Non-pigmented ciliary epithelial cell (primary cell): ENCODE results near the gene CENPB.

Experiments
- DNase-seq: peaks from one replicate; pipeline ENCODE4 v3.0.0-alpha.2; 2010; ENCODE audit warnings: low read depth

Gene CENPB

DNA sequence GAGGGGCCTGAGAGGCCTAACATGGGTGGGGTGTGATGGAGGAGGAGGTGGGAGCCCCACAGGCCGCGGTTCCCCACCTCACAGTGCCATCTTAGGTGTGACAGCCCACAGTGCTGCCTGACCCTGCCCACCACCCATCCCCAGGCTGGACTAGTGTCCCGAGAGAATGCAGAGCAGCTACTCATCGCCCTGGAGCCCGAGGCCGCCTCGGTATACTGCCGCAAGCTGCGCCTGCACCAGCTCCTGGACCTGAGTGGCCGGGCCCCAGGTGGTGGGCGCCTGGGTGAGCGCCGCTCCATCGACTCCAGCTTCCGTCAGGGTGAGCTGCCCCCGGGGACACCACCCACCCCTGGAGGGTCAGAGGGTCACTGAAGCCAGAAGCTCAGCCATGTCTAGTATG is 38.5 kb downstream of the CENPB start:
- no peak for DNase-seq

DNA sequence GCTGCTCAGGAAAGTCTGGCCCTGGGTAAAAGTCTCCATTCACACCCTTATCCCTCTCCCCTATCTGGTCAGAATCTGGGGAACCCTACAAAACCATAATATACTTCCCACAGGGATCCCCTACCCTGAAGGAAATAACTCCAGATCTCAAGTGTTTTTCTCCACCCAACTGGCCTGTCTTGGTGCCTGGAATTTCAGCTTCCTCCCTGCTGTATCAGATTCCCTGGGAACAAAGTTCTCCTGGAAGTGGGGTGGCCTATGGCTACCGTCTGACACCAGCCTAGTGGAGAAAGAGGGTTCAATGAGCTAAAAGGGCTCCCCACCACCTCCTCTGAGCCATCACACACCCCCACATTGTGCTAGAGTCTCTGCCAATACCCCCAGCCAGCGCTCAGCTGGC is 39.1 kb downstream of the CENPB start:
- no peak for DNase-seq

DNA sequence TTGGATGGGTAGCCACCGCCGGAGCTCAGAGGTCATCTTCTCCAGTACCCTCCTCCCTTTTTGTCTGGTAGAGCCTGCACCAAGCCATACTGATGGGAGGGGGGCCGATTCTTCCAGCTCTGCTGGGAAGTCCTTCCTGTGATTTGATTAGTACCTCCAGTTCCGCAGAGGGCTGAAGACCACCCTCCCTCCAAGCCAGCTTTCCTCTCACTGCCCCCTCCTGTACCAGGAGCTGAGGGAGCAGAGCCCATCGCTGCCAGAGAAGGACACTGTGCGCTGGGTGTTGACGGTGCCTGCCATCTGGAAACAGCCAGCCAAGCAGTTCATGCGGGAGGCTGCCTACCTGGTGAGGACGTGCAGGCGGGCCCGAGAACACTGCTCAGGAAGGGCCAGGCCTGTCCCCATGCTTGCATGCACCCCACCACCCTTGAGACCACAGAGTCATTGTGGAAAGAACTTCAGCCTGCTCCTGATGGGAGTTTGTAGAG is 40.8 kb downstream of the CENPB start:
- no peak for DNase-seq

DNA sequence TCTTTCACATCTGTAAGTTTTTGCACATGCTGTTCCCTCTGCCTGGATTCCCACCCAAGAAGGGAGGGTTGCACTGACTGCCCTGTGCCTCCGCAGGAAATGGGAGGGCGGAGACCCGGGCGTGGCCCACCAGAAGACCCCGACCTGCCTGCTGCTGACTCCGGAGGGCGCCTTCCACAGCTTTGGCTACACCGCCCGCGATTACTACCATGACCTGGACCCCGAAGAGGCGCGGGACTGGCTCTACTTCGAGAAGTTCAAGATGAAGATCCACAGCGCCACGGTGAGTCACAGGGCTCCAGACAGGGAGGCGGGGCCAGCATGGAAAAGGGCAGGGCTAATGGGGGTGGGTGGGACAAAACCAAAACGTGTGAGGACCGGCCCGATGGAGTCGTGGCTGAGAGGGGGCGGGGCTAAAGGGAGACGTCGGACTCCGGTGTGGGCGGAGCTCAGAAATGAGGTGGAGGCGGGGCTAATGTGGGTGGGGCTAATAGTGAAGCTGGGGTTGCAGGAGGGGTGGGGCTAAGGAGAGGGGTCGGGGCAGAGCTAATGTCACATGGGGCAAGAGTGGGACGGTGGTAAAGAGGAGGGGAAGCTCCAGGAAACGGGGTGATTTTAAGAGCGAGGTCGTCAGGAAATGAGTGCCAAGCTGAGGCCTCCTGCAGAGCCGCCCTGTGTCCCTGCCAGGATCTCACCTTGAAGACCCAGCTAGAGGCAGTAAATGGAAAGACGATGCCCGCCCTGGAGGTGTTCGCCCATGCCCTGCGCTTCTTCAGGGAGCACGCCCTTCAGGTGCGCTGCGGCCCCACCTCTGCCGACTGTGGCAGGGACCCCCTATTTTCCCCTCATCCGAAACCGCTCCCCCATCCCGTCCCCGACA is 41.5 kb downstream of the CENPB start:
- no peak for DNase-seq

DNA sequence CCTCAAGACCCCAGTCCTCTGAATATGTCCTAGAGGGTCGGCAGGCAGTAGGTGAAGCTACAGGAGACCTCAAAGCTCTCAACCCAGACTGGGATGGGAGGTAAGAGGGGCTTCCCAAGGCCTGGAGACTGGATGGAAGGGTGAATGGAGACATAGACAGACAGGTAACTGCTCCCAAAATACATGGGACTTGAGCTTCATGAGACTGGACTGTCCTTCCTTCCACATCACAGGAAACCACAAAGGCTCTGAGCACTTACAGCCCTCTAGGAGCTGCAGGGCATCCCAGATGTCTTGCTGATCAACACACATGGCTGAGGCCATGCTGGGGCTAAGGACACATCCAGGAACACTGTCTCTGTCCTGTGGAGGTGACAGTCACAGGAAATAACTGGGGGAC is 42.5 kb downstream of the CENPB start:
- DNase-seq = no peak

DNA sequence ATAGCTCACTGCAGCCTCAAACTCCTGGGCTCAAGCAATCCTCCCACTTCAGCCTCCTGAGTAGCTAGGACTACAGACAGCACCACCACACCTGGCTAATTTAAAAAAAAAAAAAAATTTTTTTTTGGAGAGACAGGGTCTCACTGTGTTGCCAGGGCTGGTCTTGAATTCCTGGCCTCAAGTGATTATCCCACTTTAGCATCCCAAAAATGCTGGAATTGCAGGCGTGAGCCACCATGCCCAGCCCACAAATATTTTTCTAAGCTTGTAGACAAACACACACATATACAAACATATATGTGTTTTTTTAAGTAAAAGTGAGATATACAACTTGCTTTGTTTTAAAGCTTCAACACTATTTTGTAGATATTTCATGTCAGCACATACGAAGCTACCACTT is 43.3 kb downstream of the CENPB start:
- no peak for DNase-seq

DNA sequence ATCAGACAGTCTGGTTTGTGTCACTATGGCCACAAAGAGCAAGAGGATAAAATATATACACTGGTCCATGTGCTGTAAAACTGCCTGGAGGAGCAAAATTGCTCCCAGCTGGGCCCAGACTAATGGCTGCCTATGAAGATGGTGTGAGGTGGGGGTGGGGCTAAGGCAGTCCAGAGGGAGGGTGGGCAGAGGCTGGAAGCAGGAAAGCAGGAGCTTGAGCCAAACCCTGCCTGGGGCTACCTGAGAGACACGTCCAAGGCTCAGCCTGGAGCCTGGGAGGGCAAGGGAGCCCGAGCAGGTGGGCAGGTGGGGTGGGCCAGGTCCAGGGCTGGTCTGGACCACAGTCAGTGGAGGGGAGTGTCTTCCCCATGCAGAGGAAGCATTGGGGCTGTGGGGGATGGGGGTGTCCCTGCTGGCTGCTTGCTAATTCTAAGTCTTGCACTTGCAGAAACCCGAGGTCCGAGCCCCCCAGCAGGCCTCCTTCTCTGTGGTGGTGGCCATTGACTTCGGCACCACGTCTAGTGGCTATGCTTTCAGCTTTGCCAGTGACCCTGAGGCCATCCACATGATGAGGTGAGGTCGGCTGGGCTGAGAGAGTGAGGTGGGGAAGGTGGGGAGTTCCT is 44.6 kb downstream of the CENPB start:
- DNase-seq = no peak

DNA sequence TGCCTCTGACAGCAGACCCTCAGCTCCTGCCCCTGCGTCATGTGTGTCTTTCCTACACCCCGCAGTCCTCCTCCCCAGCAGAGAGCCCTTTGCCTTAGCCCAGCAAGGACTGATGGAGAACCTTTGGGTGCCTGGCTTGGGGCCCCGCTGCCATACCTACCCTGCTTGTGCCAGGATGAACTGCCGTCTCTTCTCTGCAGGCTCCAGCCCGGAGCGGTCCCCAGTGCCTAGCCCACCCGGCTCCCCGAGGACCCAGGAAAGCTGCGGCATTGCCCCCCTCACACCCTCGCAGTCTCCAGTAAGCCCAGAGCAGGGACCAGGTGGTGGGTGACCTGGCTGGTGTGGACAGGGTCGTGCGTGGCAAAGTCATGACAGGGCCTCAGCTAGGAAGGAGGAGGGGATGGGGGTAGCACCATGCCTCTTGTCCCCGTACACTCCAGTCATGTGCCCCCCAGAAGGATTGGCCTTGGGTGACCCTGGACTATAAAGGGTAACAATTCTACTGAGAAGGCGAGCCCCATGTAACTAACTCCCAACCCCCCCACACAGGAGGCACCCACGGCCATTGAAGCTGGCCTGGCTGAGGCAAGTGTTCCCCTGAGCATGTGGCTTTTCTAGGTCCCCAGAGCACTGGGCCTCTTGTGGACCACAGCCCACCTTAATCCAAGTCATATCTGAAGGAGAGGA is 45.8 kb downstream of the CENPB start:
- DNase-seq = no peak

DNA sequence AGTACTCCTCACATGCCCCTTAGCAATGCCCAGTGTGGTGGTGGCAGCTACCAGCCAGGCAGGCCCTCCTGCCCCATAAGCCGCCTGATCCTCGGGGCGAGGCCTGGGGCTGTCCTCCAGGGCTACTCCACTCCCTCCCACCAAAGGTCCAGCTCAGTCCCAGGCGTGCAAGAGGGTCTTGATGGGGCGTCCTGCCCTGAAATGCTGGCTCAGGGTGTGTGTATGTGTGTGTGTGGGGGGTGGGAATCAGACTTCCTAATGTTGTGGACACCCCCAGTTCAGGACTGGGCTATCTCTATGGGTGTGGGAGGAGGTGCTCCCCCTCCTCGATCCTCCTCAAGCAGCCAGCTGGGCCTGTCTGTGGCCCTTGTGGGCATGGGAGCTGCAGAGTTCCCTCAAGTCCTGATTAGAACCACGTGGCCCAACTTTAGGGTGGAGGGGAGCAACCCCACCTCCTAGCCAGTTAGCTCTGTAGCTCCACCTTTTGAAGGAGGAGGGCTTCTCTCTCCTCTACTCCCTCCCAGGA is 46.6 kb downstream of the CENPB start:
- DNase-seq = no peak

DNA sequence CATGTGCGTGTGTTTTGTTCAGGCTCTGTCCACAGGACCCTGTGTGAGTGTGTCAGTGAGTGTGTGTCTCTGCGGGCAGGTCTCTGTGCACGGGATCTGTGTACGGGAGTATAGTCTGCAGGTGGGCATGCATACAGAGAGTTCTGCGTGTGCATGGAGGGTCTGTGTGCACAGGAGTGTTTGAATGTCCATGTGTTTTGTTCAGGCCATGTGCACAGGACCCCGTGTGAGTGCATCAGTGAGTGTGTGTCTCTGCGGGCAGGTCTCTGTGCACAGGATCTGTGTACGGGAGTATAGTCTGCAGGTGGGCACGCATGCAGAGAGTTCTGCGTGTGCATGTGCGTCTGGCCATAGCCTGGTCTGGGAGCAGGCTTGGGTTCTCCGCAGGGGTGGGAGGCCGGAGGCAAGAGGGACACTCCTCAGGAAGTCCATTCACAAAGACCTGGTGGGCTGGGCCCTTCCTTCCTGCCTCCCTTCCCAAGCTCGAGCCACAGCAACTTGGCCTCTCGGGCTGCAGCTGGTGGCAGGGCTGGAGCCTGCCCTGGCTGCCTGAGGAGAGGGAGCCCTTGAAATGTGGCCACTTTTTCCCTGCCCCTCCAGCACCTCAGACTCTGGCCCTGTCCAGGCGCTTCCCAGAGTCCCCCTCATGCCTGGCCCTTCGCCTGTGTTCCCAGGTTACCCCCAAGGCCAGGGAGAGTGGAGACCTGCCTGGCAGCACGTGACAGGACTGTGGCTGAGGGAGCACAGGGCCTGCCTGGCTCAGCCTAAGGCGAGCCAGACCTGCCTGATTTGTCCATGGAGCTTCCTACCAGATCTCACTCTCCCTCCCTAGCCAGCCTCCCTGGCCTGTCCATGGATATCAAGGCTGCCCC is 47.2 kb downstream of the CENPB start:
- no peak for DNase-seq

DNA sequence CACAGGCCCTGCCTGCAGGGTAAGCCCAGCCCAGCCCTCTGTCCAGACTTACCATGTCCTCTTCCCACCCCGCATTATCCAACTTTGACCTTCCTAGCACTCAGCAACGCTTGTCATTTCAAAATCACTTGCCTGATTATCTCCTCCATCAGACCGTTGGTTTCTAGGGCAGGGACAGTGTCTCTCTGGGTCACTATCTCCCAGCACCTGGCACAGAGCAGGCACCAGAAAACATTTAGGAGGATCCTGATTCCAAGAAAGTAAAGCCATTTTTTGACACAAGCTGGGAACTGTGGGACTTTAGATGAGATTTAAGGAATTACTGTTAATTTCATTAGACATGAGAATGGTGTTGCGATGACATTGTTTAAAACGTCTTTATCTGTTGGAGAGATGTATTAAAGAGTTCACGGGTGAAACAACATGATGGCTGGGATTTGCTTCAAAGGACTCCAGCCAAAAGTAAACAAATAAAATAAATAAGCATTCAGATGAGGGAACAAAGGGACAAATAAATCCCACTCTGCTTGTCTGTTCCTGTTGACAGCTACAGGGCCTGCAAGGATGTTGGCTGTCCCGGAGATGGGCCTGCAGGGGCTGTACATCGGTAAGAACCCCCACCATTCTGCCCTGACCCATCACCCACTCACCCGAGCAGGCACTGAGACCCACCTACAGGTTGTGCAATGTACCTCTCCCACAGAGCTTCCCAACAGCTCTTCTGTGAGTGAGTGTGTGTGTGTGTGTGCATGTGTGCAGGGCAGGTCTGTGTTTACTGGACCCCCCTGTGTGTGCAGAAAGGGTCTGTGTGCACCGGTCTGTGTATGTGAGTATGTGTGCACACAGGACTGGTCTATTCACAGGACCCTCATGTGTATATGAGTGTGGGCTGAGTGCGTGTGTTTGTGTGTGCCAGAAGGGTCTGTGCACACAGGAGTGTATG is 48.2 kb downstream of the CENPB start:
- DNase-seq = no peak

DNA sequence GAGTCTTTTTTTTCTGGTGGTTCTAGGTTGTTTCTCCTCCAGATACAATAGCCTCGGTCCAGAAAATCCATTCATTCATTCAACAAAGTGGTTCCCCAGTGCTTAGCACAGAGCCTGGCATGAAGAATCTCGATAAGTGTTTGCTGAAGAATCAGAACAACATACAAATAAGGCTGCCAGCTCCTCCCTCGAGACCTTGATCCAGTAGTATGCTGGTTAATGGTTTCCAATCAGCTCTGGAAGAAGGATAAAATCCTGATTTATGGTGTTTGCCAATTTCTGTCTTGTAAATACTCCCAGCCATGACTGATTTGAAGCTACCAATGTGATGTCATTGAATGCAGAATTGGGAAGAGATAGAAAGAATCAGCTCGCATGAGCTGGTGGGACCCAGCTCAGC is 50.8 kb downstream of the CENPB start:
- DNase-seq = no peak

DNA sequence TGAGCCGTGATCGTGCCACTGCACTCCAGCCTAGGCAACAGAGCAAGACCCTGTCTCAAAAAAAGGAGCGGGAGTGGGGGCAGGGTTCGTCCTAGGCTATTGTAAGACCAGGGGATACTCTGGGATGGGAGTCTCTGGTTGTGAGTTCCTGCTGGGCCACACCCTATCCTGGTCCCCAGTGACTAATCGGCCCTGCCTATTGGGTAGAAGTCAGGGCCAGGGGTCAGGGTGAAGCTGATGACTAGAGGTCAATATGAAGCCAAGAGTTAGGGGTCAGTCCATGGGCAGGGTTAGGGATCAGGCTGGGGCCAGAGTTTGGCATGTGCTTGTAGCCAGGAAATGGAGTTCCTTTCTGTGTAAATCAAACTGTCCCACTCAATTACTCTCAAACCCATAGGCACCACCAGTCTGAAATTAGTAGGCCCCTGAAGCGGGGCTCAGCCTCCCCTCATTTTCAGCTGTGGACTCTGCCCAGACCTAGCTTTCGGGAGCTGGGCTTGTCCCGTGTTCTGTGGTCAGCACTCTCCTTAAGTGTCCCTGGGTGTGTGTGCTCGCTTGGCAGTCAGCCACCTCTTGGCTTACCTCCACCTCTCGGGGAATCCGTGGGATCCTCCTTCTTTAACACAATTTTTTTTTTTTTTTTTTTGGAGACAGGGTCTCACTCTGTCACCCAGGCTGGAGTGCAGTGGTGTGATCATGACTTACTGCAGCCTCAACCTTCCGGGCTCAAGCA is 52.3 kb downstream of the CENPB start:
- DNase-seq = no peak
